HG02943 (cell line): ENCODE data around the gene STUM.

Experiments used
- ATAC-seq: cut with Tn5 transposase; IDR thresholded peaks from one replicate; pipeline ENCODE4 v1.9.1; 2021; ENCODE audit warnings: mild to moderate bottlenecking, low read depth, moderate library complexity; ENCODE audit not compliant: unreplicated experiment

Gene STUM

GRCh38 chr1:226558036-226558650, 9.6 kb downstream of the STUM start:
- no peak for ATAC-seq

DNA sequence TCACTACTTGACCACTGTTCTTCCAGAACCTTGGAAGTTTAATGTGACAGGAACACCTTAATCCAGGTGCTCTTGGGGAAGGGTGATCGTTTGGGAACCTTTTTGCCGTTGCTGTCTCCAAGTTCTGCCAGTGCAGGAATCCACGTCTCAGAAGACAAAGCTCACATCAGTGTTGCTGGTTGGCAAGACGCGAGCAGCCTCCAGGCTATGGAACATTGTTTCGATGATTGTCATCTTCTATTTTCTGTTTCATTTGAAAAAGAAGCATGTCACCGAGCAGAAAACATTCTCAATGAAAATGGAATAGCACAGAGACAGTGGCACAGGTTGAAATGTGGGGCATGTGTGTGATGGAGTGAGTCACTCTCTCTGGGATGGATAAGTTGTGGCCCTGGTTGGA, 11.7 kb downstream of the STUM start:
- no peak for ATAC-seq

GRCh38 chr1:226562989-226563388, 14.4 kb downstream of the STUM start:
- no peak for ATAC-seq

DNA sequence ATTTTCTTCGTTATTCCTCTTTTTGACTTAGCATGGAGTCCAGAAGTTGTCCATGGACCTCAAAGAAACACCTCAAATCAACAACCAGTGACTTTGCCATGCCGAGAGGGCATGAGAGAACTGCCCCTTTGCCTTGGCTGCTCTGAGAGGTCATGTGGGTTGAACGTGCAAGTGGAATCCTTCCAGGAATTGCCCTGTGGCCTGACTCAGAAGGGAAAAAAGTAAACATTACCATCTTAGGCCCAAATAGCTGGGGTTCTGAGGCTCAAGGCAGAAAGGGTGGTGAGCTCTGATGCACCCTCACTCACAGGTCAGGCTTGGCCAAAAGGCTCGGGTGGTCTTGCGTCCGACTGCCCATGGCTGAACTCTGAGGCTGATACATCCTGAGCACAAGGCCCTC, 15.1 kb downstream of the STUM start:
- ATAC-seq, result no peak

DNA sequence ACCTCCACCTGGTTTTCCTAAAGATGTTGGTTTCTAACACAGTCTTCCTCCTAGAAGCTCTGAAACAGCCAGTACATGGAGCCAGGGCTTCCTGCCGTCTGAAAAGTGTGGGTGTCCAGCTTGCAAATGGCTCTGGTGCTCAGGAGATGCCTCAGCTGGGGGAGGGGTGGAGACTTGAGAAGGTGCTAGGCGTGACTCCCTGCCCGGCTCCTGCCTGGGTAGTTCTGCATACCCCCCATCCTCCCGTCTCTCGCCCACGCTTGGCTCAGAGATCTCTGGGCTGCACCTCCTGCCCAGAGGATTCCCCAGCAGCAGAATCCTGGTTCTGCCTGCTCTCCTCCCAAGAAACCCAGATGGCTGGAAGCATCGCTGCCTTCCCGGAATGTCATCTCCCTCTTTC, 16.9 kb downstream of the STUM start:
- no peak for ATAC-seq

DNA sequence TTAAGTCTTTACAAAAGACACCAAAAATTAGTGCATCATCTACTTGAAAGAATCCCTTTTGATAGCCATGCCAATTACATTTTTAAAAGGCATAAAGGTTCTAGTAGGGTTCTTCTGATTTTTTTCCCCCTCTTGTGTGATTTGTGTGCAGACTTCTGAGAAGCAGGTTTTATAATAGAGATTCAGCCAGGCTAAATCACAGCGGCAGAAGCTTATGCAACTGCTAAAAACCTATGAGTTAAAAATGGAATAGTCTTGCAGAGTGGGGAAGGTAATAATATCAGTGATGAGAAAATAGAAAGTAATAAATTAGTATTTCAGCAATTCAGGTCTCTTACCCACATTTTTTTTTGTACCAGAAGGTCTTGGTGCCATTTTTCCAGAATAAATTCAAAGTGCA, 17.7 kb downstream of the STUM start:
- no peak for ATAC-seq

GRCh38 chr1:226566760-226567159, 18.2 kb downstream of the STUM start:
- ATAC-seq, result no peak

- no peak for ATAC-seq
Observed at GRCh38 chr1:226568077-226568831, 19.7 kb downstream of the STUM start.

DNA sequence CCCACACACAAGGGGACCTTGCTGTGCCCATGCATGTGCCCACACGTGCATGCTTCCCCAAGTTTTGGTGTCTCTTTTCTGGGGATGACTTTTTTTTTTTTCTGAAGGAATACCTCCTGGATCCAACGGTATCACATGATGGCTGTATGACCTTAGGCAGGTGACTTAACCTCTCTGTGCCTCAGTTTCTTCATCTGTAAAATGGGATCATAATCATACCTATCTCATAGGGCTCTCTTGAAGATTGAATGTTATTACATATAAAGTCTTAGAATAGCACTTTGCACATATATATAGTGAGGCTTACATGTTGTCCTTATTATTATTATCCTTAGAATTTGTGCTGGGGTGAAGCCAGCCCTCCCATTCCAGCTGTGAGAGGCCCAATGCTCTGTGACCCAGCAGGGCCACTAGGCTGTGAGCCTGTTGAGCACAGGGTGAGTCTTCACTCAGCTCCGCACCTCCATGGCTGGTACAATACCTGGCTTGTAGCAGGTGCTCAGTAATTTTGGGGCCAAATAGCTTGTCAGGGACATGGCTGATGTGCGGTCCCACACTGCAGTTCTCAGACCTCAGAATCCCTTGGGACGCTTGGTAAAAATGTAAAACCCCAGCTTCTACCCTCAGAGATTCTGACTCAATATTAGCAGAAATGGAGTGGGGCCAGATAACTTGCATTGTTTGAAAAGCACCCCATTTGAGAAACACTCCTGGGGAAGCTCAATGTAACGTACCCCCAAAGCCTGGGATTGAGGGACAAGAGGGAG, 20.6 kb downstream of the STUM start:
- no peak for ATAC-seq

DNA sequence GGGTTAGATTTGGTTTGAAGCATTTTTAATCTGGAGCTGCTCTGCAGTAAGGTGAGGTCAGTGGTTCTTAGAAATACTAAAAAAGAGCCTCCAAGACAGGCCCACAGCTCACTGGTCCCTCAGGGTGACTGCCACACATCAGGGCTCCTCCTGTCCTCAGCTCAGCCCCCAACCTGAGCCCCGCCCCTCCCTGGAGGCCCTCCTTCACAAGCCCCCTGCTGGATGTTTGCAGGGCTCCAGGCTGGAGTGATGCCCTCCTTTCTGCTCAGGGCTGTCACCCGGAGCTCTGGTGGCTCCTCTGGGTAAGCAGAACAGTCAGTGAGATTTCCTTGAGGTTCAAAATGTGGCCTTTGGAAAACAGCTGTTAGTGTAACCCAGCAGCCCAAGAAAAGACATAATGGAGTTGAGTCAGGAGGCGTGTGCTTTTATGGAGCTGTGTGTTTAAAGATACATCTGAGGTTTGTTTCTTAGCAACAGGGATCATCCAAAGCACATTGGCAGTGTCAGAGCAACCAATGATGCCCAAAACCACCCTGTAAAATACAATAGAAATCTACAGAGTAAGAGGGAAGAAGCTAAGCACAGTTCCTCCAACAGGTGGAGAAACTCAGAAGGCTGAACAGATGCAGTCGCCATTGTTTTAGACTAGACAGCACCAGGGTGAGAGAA, 21.4 kb downstream of the STUM start:
- ATAC-seq, result no peak

DNA sequence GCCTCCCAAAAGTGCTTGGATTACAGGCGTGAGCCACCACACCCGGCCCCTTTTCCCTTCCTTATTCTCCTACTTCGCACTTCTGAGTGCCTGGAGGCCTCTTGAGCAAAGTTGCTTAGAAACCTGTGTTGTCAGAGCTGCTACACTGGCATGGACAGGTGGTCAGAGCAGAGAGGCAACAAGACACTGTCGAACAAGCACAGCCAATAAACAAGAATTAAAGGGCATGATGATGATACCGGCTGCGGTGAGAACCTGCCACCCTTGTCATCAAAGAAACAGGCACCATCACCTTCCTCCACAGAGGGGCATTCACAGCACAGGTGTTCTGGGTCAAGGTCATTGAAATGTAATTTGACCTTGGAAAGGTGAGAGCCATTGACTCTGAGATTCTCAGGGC, 23.3 kb downstream of the STUM start:
- no peak for ATAC-seq

DNA sequence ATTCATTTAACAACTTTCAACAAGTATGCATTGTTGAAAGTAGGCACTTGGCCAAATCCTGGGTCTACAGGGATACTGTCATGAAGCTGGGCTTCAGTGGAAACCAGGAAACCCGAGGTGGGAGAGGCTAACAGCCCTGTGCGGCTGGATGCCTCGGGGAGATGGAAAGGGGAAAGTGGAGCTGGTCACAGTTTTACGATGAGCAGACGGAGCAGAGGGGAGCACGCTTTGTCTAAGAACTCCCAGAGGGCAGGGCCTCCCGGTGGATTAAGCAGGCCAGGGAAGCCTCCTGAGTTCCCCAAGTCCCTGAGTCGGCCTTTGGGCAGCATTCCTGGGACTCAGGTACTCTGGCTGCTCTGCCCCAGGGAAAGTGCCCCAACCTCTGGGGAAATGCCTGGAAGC, 23.8 kb downstream of the STUM start:
- ATAC-seq, result no peak

DNA sequence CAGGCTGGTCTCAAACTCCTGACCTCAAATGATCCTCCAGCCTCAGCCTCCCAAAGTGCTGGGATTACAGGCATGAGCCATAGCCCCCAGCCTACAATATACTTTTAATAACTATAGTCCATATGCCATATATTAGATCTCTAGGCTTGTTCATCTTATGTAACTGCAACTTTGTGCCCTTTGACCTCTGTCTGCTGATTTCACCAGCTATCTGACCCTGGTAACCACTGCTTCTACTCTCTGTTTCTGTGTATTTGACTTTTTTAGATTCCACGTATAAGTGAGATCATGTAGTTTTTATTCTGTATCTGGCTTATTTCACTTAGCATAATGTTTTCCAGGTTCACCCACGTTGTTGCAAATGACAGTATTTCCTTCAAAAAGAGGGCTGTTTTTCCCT, 25.5 kb downstream of the STUM start:
- no peak for ATAC-seq

DNA sequence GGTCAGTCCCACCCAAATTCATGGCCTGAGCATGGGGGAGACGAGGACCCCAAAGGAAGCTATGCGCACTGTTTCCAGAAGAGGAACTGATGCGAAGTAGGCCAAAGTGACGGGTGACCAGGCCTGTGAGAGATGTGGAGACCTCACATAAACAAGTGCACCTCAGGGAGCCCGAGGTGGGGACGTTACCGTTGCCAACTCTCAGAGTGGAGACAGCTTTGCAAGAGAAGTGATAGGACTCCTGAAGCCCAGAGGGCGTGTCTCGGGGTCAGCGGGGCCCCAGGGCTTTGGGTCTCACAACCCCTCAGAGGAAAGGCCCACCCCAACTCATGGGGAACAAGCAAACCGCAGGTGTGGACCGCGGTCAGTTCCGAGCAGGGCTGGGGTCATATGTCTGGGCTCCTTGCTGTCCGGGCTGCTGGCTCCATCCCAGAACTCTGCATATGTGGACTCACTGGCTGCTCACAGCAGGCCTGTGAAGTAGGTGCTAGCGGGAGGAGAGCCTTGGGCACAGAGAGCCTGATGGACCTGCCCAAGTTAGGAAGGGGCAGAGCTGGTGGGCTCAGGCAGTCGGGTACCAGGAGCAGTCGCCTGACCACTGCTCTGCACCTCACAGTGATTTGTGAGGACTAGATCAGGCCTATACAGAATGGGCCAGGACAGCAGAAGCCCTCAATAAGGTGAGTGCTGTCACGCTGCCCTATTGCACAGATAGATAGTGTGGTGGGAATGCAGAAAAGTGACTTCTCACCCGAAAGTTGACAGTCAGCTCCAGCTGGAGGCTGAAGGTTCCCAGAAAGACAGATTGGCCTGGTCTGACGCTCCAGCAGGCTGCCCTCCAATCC, 26.2 kb downstream of the STUM start:
- ATAC-seq, result no peak

DNA sequence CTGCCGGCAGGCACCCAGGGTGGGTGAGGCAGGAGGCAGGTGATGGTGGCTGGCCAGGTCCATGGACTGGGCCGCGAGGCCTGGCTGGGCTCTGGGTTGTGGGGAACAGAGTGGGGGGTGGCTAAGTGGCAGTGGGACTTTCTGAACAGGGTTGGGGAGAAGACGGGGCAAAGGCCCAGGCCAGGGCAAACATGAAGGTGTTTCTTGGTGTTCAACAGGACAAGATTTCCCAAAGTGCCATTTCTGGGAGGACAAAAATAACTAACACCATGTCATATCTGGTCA, 26.8 kb downstream of the STUM start:
- ATAC-seq, result no peak

GRCh38 chr1:226575739-226576378, 27.3 kb downstream of the STUM start:
- ATAC-seq, result no peak

DNA sequence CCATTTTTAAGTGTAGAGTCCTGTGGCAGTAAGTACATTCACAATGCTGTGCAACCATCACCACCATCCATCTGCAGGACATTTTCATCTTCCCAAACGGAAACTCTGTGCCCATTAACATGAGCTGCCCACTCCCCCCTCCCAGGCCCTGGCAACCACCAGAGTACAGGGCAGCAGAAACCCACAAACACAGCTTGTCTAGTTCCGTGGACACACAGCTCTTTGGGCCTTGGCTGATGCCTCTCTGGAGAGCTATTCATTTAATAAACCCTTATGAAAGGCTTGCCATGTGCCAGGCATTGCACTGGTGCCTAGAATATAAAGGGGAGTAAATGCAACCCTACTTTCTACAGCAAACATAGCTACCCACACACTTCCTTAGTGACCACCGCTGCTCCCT, 28.0 kb downstream of the STUM start:
- ATAC-seq, result no peak

DNA sequence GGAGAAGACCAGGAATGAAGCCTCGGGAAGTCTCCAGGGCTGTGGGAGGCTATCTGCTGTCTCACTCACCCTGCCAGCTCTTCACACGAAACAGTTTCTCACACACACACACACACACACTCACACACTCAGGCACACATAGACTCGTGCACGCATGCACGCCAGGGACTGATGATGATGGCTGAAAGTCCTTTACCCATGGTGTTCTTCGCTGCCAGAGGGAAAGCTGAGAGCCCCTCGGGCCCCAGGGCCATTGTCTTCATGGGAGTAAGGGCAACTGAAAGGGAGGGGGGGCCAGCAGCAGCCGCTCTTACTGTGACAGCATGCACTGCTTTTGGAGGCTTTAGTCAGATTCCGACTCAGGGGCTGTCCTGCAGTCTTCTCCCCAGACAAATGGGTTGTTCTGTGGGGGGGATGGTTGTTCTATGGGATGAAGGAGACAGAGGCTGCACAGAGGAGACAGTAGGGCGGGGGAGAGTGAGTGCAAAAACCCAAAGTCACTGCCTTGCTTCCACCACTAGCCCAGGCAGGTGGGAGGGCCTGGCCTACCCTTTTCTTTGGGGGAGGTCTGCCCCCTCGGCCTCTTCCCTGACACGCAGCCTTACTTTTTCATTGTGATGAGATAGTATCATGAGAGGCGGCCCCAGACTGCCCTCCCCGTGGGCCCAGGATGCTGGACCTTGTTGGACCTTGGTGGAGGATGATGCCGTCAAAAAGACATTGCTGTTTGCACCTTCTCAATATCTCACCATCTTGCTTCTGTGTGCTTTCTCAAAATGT, 29.0 kb downstream of the STUM start:
- no peak for ATAC-seq

- ATAC-seq, result no peak
Observed at GRCh38 chr1:226578946-226579578, 30.5 kb downstream of the STUM start.
